ENCODE measurements around the gene DROSHA.

The DROSHA gene

DNA sequence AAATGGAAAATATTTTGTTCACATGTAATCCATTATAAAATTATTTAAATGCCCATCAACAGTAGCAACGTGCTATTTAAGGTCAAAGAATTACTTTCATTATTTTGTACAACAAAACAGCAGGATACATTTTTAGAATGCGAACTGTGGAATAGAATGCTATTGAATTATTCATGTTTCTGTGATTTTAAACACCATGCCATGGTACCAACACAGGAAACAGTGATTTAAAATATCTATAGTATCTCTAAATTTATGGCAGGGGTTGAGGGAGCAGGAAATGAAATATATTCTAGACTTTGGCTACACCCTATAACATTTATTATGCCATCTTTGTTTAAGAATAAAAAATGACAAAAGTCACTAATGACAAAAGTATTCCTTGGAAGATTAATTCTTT lies 62.4 kb downstream of the DROSHA start:
- DNase-seq = no peak

DNA sequence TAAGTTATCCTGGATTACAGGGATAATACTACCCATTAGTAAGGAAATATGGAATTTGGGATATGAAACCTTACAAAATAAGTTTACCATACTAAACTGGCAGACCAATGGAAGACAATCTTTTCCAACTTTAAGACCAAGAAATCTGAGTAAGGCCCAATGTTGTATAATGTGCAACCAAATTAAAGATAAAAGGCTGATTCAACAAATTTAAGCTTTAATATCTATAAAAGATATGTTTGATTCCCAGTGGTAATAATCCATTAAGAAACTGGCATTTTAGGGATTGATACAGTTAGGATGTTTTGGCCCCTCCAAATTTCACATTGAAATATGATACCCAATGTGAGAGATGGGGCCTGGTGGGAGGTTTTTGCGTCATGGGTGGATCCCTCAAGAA lies 66.6 kb downstream of the DROSHA start:
- no peak for DNase-seq

DNA sequence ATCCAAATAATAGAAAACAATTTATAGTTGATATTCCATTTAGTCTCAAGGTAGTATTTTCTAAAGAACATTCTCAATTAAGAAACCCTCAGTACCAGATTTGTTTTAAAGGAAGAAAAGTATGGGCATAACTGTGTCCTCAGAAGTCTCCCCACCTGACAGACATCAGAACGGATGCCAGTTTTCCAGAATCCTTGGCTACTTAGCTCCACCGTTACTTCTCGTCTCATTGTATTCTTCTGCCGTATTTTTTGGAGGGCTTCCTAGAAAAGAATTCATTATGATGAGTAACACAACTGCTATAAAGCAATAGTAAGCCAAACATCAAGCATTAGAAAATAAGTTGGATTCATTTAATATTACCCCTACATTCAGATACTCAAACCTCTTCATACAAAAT lies 67.8 kb downstream of the DROSHA start:
- DNase-seq = no peak

DNA sequence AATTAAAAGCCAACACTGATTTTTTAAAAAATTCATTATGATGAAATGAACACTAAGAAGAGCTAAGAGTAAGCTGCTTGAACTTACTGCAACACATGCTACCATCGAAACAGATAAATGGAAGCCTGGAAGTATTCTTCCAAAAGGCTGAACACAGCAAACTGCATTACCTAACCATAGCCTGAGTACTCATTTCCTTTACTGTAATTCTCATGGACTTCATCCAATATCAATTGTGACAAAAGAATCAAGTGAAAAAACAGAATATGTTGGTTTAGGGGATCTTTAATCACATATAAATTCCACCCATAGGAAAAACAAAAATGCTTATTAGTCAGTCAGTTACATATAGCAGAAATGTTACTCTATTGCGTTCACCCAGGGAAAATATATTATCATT lies 68.5 kb downstream of the DROSHA start:
- DNase-seq = no peak

DNA sequence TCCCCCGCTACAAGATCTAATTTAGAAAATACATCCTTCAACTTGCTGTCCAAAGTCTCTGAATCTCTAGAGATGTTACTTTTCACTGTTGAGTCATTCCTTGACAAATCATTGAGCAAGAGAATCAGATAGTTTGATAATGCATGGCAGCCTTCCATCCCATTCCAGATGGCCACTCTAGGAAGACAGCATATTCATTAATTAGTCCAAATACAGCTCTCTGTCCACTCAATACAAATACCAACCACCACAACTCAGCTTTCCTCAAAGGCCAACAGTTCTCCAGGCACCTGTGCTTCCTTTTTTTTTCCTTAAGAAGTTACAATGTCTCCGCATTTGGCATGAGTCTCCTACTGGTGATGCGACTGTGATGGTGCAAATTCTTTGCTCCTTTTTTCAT lies 72.3 kb downstream of the DROSHA start:
- DNase-seq = no peak

DNA sequence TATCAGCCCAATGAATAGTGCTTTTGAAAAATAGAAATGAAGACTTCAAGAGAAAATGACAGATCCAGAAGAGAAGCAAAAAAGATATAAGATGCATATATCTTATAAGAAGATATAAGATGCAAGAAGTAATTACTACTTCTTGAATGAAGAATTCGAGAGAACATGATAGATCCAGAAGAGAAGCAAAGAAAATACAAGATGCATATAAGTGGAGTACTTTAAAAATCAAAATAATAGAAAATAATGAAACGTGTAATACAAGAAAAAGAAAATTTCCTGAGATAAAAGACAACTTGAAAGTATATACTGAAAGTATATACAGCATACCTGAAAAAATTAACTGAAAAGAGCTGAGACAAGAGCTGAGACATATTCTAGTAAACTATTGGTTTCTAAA lies 76.7 kb downstream of the DROSHA start:
- DNase-seq = no peak

DNA sequence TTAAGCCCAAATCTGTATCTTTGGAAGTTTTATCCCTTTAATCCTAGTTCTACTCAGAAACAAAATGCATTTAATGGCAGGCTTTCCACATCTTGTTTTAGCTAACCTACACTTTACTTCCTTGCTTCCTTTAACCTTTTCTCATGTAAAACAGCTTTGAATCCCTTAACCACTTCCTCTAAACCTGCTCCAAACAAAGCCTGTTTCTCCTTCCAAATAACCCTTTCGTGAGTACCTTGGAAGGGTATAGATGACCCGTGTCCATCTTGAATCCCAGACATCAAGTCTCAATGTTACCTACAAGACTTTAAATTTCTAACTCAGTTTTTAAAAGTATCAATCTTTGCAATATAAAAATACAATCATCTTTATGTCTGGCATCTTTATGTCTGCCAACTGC lies 78.4 kb downstream of the DROSHA start:
- DNase-seq = no peak

DNA sequence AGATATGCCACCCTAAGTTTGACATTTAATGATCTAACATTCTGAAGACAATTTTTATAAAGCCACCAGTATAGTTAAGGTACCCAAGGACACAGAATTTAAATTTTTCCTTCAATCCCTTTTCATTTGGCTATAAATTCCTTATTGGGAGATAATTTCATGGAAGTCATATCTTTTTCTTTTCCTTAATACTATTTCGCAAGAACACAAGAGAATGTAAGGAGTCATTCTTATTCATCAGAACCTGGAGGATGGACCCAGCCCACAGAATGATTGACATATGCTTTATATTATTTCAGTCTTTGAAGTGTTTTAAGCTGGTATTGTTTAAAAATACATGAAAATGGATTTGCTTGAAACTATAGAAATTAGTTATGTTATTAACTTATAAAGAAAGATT lies 79.6 kb downstream of the DROSHA start:
- DNase-seq = no peak

DNA sequence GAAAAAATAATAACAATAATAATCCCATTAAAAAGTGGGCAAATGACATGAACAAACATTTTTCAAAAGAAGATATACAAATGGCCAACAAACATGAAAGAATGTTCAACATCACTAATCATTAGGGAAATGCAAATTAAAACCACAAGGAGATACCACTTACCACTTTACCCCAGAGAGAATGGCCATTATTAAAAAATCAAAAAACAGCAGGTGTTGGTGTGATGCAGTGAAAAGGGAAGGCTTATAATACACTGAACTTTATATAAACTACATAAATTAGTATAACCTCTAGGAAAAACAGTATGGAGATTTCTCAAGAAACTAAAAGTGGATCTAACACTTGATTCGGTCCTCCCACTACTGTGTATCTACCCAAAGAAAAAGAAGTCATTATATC lies 81.9 kb downstream of the DROSHA start:
- DNase-seq = no peak

DNA sequence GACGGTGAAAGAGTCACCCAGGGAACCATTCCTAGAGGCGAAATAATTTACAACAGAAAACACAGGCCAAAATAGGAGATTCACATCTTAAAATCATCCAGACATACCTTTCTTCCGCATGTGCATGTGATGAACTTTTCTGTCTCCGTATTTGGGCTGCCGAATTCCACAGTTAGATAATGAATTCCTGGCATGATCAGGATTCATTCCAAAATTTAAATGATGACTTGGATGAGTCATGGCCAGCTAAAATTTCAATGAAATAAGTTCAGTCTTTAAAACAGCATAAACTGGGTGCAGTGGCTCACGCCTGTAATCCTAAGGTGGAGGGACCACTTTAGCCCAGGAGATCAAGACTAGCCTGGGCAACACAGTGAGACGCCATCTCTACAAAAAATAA lies 82.7 kb downstream of the DROSHA start:
- DNase-seq = no peak

DNA sequence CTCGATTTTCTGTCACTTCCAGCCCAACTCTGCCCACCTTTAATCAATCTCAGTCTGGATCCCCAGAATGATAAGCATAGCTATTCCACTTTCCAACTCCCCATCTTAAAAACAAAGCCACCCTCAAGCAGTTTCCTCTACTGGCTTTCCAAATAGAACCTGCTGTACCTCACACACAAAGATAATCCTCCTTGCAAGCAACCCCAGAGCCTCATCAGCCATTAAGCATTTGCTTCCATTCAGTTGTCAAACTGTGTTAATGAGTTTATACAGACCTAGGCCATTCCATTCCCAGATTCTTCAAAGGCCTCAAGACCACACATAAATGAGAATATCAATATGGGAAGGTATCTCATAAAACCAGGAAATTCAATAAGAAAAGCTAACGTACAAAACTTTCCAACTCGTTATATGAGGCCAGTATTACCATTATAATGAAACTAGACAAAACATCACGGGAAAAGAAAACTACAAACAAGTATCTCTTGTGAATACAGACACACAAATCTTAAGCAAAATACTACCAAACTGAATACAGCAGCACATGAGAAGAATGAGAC lies 86.8 kb downstream of the DROSHA start:
- DNase-seq = no peak

DNA sequence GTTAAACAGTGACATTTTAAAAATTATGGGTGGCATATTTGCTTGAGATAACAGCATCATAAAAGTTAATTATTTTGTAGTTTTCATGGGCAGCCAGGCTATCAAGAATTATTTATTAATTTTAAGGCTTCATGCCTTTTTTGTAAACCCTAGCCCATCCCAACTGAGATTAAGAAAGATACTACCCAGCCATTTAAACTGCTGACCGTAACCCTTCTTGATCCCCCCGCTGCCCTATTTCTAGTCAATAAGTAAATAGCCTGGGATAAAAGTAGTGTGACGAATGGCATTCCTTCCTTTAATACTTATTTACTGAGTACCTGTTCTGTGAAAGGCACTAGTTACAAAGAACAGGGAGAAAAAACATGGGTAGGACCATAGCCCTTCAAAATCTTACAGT lies 88.3 kb downstream of the DROSHA start:
- no peak for DNase-seq

DNA sequence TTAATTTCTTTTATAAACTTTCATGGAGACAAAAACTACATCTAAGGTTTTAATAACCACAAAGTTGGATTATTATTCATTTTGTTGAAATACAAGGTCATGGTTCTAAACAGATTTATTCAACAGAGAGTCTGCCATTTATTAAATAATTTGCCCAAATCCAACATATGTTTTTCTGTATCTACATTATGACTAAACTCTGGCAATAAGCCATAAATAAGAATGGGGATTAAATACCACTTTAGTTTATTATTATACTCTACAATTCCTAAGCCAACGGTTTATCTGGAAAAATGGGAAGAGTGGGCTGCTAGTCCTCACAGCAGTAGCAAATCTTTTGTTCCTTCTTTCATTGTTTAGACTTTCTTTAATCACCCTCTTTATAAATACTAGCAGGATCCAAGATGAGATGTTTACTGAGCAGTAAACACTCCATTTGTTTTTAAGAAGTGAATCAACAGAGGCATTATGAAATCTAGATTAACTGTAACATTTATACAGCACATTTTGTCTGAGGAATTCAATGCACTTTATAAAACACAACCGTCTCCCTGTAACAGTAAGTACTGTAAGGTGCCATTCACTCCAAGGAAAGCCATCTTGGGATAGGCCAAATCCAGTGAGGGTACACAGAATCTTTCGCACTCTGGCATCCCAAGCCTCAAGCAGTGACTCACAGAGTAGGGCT lies 89.7 kb downstream of the DROSHA start:
- DNase-seq = no peak

DNA sequence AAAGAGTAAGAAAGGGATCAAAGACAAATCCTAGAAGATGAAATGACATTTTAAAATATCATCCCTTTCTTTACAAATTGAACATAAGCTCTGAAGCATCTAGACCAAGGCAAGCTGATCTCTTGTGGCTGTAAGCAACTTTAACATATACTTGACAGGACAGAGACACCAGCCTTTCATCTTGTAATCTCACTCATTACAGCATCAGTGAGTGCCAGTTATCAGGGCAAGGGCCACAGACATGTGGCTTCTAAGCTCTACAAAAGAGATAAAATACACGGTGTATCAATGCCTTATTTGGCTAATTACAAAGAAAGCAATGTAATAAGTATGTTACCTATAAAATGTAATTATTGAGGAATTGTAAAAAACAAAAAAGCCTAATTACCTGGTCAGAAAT lies 95.0 kb downstream of the DROSHA start:
- no peak for DNase-seq

DNA sequence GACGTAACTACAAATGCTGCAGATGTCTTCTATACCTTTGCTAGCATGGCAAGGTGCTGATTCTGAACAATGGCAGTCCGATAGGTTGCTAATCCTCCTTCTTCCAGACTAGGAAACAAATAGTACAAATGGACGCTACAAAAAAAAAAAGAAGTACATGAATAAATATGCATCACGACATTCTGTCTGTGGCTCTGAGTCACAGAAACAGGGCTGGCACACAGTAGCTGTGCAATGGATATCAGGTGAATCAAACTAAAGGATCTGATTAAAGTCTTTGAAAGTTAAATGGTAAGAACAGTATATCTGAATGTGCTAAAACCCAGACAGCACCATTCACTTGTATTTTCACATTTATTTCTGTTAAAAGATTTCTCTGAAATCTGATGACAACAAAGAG lies 96.2 kb downstream of the DROSHA start:
- DNase-seq = no peak

DNA sequence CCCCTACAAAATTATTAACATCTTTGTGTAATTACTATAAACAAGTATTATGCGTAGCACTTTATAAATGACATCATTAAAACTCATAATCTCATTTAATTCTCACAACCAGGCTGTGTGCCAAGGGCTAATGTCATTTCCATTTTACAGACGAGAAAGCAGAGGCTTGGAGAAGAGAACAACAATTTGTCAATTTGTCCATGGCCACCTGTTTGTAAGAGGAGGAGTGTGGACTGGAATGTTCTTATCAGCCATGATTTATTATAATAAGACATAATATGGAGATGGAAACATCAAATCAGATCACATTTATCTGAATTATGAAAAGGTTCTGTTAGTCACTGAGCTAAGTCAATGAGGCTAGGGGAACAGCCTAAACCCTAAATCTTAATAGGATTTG lies 97.0 kb downstream of the DROSHA start:
- no peak for DNase-seq

DNA sequence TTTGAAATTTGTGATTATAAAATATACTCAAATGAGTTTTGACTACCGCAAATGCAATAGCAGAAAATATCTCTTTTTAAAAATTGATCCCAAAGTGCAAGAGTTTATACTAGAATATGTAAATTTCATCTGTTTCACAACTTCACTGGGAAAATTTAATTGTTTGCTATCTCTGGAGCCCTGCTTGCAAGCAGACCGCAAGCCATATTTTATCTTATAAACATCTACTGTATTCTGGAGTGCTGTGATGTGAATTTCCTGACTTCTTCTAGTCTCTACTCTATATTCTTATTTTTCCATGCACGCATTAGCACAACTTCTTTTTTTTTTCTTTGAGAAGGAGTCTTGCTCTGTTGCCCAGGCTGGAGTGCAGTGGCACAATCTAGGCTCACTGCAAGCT lies 98.7 kb downstream of the DROSHA start:
- no peak for DNase-seq

DNA sequence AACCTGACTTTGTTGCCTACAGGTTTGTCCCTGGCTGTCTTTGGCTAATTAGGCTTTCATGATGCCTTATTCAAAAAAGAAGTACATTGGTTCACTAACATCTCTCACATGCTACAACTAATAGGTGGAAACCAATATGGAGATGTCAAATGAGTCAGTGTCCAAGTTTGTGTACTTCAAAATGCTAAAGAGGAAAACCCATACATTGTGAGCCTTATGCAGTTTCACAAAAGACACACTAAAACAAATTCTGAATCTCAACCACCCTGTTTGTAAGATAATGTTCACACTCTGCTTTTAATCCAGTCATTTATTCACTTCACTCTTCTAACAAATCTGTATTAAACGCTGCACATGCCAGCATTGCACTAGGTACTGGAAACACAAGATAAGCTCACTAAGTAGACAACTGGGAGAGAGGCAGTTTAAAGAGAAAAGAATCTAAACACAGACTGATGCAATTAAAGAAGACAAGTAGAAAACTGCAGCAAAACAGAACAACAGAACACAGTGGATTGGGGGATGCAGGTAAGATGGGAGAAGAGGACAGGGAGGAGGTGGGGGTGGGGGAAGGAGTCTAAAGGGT lies 104.1 kb downstream of the DROSHA start:
- DNase-seq = no peak

DNA sequence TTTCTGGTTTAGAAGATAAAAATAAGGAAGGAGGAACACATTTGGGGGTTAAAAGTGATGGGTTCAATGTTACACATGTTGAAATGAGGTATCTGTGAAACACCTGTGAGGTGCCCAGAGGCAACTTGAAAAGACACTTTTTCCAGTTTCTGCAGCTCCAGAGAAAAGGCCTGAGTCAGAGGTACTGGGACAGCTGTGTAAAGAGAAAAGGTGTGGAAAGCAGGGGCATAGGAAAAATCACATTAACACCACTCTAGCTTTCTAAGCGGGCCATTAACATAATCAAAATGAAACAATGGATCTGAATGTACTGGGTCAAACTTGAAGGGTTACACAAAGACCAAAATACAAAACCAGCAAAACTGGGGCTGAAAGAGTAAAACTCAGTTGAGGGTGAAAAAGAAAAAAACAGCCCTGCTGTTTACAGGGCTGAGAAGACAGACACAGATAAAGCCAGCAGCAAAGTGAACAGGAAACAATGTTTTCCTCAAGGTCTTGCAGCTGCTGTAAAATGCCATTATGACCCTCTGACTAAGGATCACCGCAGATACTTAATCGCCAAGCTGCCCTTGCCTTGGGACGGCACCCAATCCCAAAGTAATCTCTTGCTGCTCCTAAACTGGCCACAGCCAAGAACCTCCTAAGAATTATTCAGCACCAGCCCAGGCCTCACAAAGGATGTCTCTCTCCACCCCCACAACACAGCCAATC lies 104.7 kb downstream of the DROSHA start:
- no peak for DNase-seq

DNA sequence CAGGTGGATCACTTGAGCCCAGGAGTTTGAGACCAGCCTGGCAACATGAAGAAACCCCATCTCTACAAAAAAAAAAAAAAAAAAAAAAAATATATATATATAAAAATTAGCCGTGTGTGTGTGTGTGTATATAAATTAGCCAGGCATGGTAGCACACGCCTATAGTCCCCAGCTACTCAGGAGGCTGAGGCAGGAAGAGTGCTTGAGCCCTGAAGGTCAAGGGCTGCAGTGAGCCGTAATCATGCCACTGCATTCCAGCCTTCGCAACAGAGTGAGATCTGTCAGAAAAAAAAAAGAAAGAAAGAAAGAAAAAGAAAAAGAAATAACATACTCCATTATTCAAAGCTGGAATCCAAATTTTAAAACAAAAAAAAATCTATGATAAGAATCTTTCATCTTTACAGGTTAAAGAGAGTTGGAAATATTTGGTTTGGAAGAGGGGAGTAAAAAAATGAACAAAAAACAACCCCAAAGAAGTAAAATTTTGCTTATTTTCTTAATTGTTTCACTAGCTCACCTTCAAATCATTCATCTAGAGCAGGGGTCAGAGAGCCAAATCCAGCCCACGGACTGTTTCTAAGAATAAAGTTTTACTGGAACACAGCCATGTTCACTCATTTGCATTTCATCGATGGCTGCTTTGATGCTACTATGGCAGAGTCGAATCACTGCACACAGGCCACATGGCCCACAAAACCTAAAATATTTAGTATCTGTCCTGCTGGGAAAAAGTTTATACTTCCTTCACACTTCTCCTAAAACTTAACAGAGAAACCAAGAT lies 109.9 kb downstream of the DROSHA start:
- no peak for DNase-seq

DNA sequence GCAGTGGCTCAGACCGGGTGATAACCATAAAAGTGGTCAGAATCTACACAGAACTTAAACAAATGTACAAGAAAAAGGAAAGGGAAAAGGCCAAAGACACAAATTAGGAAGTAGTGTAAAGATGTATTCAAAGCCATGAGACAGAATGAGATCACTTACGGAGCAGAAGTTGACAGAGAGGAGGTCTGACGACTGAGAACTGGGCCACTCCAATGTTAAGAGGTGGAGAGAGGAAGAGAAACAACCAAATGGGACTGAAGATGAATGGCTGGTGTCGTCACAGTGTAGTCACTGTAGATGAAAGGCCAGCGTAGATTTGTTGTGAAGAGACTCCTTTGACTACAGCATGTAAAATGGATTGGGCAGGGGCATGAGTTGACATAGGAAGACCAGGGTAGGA lies 114.4 kb downstream of the DROSHA start:
- no peak for DNase-seq

DNA sequence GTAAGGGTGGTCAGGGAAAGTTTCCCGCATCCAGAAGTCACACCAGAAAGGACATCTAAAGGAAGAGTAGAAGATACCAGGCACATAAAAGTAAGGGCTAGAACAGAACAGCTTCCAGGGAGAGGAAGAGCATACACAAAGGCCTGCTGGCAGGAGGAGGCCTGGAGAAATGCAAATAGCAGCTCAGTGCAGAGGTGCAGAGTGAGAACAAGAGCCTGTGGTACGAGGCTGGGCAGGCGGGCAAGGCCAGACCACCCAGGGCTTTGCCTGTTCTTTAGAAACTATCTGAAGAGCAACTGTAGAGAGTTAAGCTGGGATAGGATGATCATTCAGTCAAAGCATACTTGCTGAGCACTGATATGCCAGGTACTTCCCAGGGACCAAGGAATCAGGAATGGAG lies 115.3 kb downstream of the DROSHA start:
- no peak for DNase-seq

DNA sequence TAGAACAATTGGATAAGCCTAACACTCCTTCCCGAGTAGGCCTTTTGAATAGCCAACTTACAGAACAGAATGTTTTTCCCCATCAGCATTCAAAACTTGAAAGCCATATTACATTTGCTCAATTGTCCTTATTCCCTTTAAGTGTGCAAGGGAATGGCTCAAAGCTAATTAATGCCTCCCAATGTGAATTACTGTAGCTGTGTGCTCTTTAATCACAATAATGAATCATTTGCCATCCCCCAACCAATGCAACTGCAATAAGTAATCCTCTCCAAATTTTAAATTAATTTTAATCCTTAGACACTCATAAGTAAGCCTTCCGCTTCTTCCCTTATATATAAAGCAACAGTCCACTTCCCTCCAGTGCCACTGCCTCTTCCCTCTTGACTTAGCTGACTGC lies 115.9 kb downstream of the DROSHA start:
- DNase-seq = no peak
